Naive thymus-derived CD4-positive, alpha-beta T cell (primary cell): ENCODE results near the gene AGR3. TPM values are rescaled to one million over a fixed set of nuclear protein-coding genes. Genes with fewer than 3 reads are reported as not detected.

Experiments used
- ATAC-seq: fragments of 150-1000 bp; cut with Tn5 transposase; 2 replicates; pipeline ENCODE4 v1.10.0; 2021; ENCODE audit warnings: mild to moderate bottlenecking, moderate library complexity
- CTCF ChIA-PET: fragments of 350-600 bp; sonication (Branson Sonifier 250); formaldehyde crosslinking; loops from one replicate; lab custom pipeline; 2021; ENCODE audit warnings: antibody characterized with exemption; lab: Charles Lee
- POLR2A ChIA-PET: fragments of 350-600 bp; sonication (Branson Sonifier 250); formaldehyde crosslinking; loops from one replicate; lab custom pipeline; 2021; ENCODE audit warnings: antibody characterized with exemption, inconsistent platforms; lab: Charles Lee
- DNase-seq, 9 donors: peaks; one replicate each; pipeline versions ENCODE4 v3.0.0 to v3.0.0-alpha.2; 2020 to 2022; ENCODE audit warnings: mixed read lengths in 1 of 9
- H3K27ac ChIP-seq: one replicate; pipeline ENCODE4 v1.7.0; 2013; ENCODE audit warnings: mild to moderate bottlenecking, low read depth, low read length, moderate library complexity
- H3K27me3 ChIP-seq, 2 donors: one replicate each; pipeline ENCODE4 v1.7.0; 2013; ENCODE audit warnings: low read length in 2 of 2, mild to moderate bottlenecking in 2 of 2, moderate library complexity in 2 of 2; ENCODE audit not compliant: control insufficient read depth in 2 of 2, insufficient read depth in 2 of 2
- H3K36me3 ChIP-seq, 3 experiments: 1 replicate in 2 of 3; 2 replicates in 1 of 3; pipeline ENCODE4 v1.7.0; 2013; ENCODE audit warnings: low read length in 3 of 3, mild to moderate bottlenecking in 3 of 3, moderate library complexity in 1 of 3; ENCODE audit not compliant: insufficient read depth in 3 of 3, control insufficient read depth in 2 of 3
- H3K4me1 ChIP-seq, 2 donors: one replicate each; pipeline ENCODE4 v1.7.0; 2013; ENCODE audit warnings: low read length in 2 of 2, mild to moderate bottlenecking in 2 of 2, moderate library complexity in 1 of 2; ENCODE audit not compliant: control insufficient read depth in 2 of 2, insufficient read depth in 2 of 2
- H3K4me3 ChIP-seq: 2 replicates; pipeline ENCODE4 v1.7.0; 2013; ENCODE audit warnings: mild to moderate bottlenecking, low read length
- H3K9me3 ChIP-seq, 3 experiments: 1 replicate in 2 of 3; 2 replicates in 1 of 3; pipeline ENCODE4 v1.7.0; 2013; ENCODE audit warnings: low read length in 3 of 3; ENCODE audit not compliant: control insufficient read depth in 2 of 3
- H3K27ac Mint-ChIP-seq, 9 donors: one replicate each; pipeline ENCODE4 v1.8.0; 2020 to 2022; ENCODE audit warnings: mixed read lengths in 9 of 9, mild to moderate bottlenecking in 8 of 9, moderate library complexity in 5 of 9, inconsistent platforms in 2 of 9
- H3K27me3 Mint-ChIP-seq, 5 donors: one replicate each; pipeline ENCODE4 v1.8.0; 2021 to 2022; ENCODE audit warnings: mixed read lengths in 5 of 5, mild to moderate bottlenecking in 1 of 5
- H3K36me3 Mint-ChIP-seq, 5 donors: one replicate each; pipeline ENCODE4 v1.8.0; 2020 to 2022; ENCODE audit warnings: mixed read lengths in 5 of 5, mild to moderate bottlenecking in 3 of 5, inconsistent platforms in 1 of 5
- H3K4me1 Mint-ChIP-seq, 7 donors: one replicate each; pipeline ENCODE4 v1.8.0; 2020 to 2022; ENCODE audit warnings: mixed read lengths in 7 of 7, mild to moderate bottlenecking in 3 of 7, inconsistent platforms in 1 of 7
- H3K4me3 Mint-ChIP-seq, 10 donors: one replicate each; pipeline ENCODE4 v1.8.0; 2020 to 2022; ENCODE audit warnings: mild to moderate bottlenecking in 10 of 10, mixed read lengths in 10 of 10, moderate library complexity in 6 of 10, inconsistent platforms in 2 of 10
- H3K9me3 Mint-ChIP-seq, 11 donors: one replicate each; pipeline ENCODE4 v1.8.0; 2020 to 2022; ENCODE audit warnings: mixed read lengths in 11 of 11, mild to moderate bottlenecking in 4 of 11, inconsistent platforms in 1 of 11, moderate library complexity in 1 of 11
- intact Hi-C, 2 donors: fragments of 100-400 bp; cut with micrococcal nuclease; formaldehyde crosslinking; loops; one replicate each; pipeline ENCODE4 v1.15.1; 2023
- polyA plus RNA-seq, 2 donors: library from polyadenylated mRNA; unstranded; fragments of 300-500 nt; fragmentation: Illumina TruSeq; gene quantifications; one replicate each; pipeline ENCODE4 v1.2.3, GENCODE V29; 2021
- total RNA-seq, 6 experiments: library from RNA in 5 of 6; stranded (reverse) in 5 of 6; gene quantifications; 1 replicate in 5 of 6; 2 replicates in 1 of 6; pipeline ENCODE4 v1.2.3 and lab custom pipeline; 2021 to 2026

Gene AGR3
- total RNA-seq (not detected), polyA plus RNA-seq (not detected), total RNA-seq (lab: John Stamatoyannopoulos, UW) (not detected)

DNA sequence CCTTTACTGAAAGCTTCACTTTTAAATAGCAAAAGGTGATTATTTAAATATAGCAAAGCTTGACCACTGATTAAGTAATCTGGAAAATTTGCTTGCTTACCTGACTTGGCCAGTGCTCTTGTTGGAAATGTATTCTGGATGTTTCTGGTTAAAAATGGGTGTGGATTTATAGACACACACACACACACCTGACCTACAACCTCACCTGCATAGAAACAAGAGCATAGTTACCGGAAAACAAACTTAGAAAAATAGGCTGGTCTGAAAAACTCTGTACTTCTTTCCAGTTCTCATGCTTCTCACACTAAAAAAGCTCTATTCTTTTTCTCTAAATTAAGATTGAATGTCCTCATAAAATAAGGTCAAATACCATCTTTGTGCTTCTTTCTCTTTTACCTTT lies at the start of gene AGR3:
TSS of gene AGR3 (minus strand) at position 140 of the 400 bp plus-strand sequence. CDS start 3,365 bp downstream, outside the sequence.
- CTCF ChIA-PET, result no interaction called here

DNA sequence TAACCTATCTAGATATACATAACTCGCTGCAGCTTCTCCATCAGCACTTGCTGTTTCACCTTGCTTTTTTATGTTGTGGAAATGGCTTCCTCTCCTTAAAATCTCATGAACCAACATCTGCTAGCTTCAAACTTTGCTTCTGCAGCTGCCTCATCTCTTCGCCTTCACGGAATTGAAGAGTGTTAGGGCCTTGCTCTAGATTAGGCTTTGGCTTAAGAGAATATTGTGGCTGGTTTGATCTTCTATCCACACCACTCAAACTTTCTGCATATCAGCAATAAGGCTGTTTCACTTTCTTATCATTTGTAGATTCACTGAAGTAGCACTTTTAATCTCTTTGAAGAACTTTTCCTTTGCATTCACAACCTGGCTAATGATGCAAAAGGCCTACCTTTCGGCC lies 49.2 kb upstream of the AGR3 start:
- ATAC-seq, result no peak
- intact Hi-C loops, result loop anchor here (1.0 to 5.0 kb wide), 2 partner anchors 8 to 371 kb away; no protein-coding TSS in a partner anchor

More for the DNA sequence above, at the start of gene AGR3:
- no peak within 1 kb of the TSS for H3K4me3 ChIP-seq
- Mint-ChIP-seq H3K9me3 (no peaks in the 10 kb centered on the region), H3K36me3 (no peaks in the 10 kb centered on the region), H3K4me3 (no peak within 1 kb of the TSS), H3K27me3 (peaks cover 0 to 8% (median 4%) of the 10 kb centered on the region in 5 donors), H3K4me1 (no peaks in the 10 kb centered on the region), H3K27ac (no peak within 1 kb of the TSS)
- H3K4me1 ChIP-seq, result no peaks in the 10 kb centered on the region
- H3K27me3 ChIP-seq, result no peaks in the 10 kb centered on the region
- no peak within 1 kb of the TSS for H3K27ac ChIP-seq
- ATAC-seq (no peak), DNase-seq (no peak)
- H3K36me3 ChIP-seq, result no peaks in the 10 kb centered on the region
- H3K9me3 ChIP-seq, result no peaks in the 10 kb centered on the region
- POLR2A ChIA-PET, result no interaction called here
- intact Hi-C loops, result no loop called here

DNA sequence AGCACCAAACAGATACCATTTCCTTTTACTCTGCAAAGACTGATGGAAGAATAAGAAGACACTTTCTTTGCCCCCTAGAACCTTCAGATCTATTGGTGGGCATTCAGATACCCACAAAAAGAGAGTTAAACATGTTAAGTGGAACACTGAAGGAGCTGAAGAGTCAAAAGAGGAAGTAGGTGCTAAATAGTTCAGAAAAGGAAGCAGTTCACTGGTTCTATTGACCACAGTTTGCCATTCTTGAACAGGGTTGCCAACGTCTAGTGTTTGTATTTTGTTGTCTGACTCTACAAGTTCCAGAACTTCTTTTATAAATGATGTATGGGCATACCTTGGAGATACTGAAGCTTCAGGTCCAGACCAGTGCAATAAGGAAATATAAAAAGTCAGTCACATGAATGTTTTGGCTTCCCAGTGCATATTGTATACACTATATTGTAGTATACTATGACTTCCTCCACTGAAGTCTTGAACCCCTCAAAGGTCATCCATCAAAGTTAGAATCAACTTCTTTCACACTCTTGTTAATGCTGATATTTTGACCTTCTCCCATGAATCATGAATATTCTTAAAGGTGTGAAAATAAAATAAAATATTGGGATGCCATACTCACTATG lies 47.5 kb upstream of the AGR3 start:
- ATAC-seq, result peak; percentile 59
- POLR2A ChIA-PET, result no interaction called here

More for the DNA sequence above, 49.2 kb upstream of the AGR3 start:
- peak overlapping the region in 2 of 9 donors; percentile 15 to 58 for H3K27ac Mint-ChIP-seq
- Histone ChIP-seq H3K36me3 (no peaks in the 10 kb centered on the region), H3K4me1 (peaks cover 0 to 22% of the 10 kb centered on the region in 2 donors), H3K9me3 (no peaks in the 10 kb centered on the region), H3K27ac (no peak overlapping the region), H3K27me3 (no peaks in the 10 kb centered on the region), H3K4me3 (no peak overlapping the region)
- ChIA-PET CTCF (no interaction called here), POLR2A (no interaction called here)
- H3K4me3 Mint-ChIP-seq, result peak overlapping the region in 5 of 10 donors; percentile 2 to 28 (median 13)
- peaks cover 0 to 5% (median 0%) of the 10 kb centered on the region in 5 donors for H3K36me3 Mint-ChIP-seq
- H3K4me1 Mint-ChIP-seq, result peaks cover 6 to 60% (median 47%) of the 10 kb centered on the region in 7 donors
- H3K9me3 Mint-ChIP-seq, result peaks cover 0 to 1% (median 0%) of the 10 kb centered on the region in 11 donors
- peaks cover 0 to 5% (median 3%) of the 10 kb centered on the region in 5 donors for H3K27me3 Mint-ChIP-seq
- DNase-seq, result no peak

DNA sequence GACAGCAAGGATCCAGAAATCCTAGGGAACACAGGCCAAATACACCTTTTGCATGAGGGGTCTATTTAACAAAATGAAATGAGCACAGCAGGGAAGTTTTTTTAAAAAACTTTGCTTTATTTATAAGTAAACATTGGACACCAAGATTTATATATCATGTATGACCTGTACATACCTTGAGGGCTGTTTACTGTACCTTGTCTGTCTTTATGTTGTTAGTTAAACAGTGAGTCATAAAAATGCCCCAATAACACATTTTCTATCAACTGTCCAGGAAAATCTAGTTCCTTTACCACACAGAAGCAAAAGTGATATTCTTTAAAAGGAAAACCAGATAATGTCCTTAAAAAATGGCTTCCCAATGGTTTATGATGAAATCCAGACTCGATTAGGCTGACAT lies 45.1 kb upstream of the AGR3 start:
- intact Hi-C loops, result loop anchor here in 1 of 2 donors (1.0 to 10.0 kb wide), 2 partner anchors 55 to 1008 kb away; no protein-coding TSS in a partner anchor
- no peak for DNase-seq

More for the DNA sequence above, 47.5 kb upstream of the AGR3 start:
- Histone ChIP-seq H3K36me3 (no peaks in the 10 kb centered on the region), H3K27ac (no peak overlapping the region), H3K9me3 (no peaks in the 10 kb centered on the region), H3K4me3 (no peak overlapping the region), H3K27me3 (no peaks in the 10 kb centered on the region), H3K4me1 (peaks cover 0 to 22% of the 10 kb centered on the region in 2 donors)
- CTCF ChIA-PET, result interaction anchor here (0.6 kb wide), 1 partner anchor 819 kb away, joined by 3 read pairs; no protein-coding TSS in a partner anchor
- Mint-ChIP-seq H3K9me3 (no peaks in the 10 kb centered on the region), H3K4me3 (no peak overlapping the region), H3K27ac (peak overlapping the region in 1 of 9 donors; percentile 70), H3K27me3 (peaks cover 0 to 5% (median 3%) of the 10 kb centered on the region in 5 donors), H3K36me3 (peaks cover 0 to 5% (median 0%) of the 10 kb centered on the region in 5 donors), H3K4me1 (peaks cover 6 to 58% (median 41%) of the 10 kb centered on the region in 7 donors)
- no peak for DNase-seq
- intact Hi-C loops, result loop anchor here in 1 of 2 donors (10.0 kb wide), 1 partner anchor 1006 kb away; no protein-coding TSS in a partner anchor

DNA sequence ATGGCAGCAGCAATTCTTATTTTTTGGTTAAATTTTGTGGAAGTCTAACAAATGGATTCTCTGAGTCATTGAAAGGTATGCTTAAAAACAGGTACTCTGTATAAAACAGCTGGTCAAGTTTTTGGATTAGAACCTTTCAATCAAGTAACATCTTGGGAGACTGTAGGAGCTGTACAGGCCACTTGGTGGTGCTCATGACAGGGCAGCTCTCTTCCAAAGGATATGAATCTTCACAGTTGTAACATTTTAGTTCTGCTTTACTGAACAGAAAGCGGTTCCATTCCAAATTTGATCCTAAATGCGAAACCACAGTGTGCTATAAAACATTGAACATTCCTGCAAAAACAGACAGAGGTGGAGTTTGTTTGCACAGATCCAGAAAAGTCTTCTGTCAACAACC lies 44.5 kb upstream of the AGR3 start:
- peaks cover 0 to 12% of the 10 kb centered on the region in 2 donors for H3K4me1 ChIP-seq
- H3K36me3 ChIP-seq, result no peaks in the 10 kb centered on the region
- no peaks in the 10 kb centered on the region for H3K9me3 Mint-ChIP-seq
- DNase-seq, result no peak
- ChIA-PET CTCF (interaction anchor here (1.0 to 1.5 kb wide), 2 partner anchors 8 to 376 kb away, joined by 3 read pairs; no protein-coding TSS in a partner anchor), POLR2A (interaction anchor here (0.6 kb wide), 1 partner anchor 280 kb away, joined by 3 read pairs; no protein-coding TSS in a partner anchor)
- H3K4me3 ChIP-seq, result no peak overlapping the region
- peaks cover 0 to 2% (median 0%) of the 10 kb centered on the region in 5 donors for H3K36me3 Mint-ChIP-seq
- H3K27me3 ChIP-seq, result no peaks in the 10 kb centered on the region
- no peak overlapping the region for H3K27ac ChIP-seq
- intact Hi-C loops, result loop anchor here in 1 of 2 donors (1.0 to 10.0 kb wide), 2 partner anchors 56 to 1009 kb away; no protein-coding TSS in a partner anchor
- H3K27ac Mint-ChIP-seq, result peak overlapping the region in 1 of 9 donors; percentile 44
- peaks cover 6 to 52% (median 32%) of the 10 kb centered on the region in 7 donors for H3K4me1 Mint-ChIP-seq
- H3K9me3 ChIP-seq, result no peaks in the 10 kb centered on the region
- ATAC-seq, result peak; percentile 78
- H3K27me3 Mint-ChIP-seq, result peaks cover 0 to 5% (median 0%) of the 10 kb centered on the region in 5 donors
- H3K4me3 Mint-ChIP-seq, result no peak overlapping the region

More for the DNA sequence above, 45.1 kb upstream of the AGR3 start:
- Histone ChIP-seq H3K27me3 (no peaks in the 10 kb centered on the region), H3K4me1 (peaks cover 0 to 14% of the 10 kb centered on the region in 2 donors), H3K9me3 (no peaks in the 10 kb centered on the region), H3K27ac (no peak overlapping the region), H3K4me3 (no peak overlapping the region), H3K36me3 (no peaks in the 10 kb centered on the region)
- POLR2A ChIA-PET, result no interaction called here
- peaks cover 6 to 55% (median 35%) of the 10 kb centered on the region in 7 donors for H3K4me1 Mint-ChIP-seq
- peaks cover 0 to 3% (median 0%) of the 10 kb centered on the region in 5 donors for H3K36me3 Mint-ChIP-seq
- no peaks in the 10 kb centered on the region for H3K9me3 Mint-ChIP-seq
- H3K4me3 Mint-ChIP-seq, result no peak overlapping the region
- ATAC-seq, result no peak
- no peak overlapping the region for H3K27ac Mint-ChIP-seq
- CTCF ChIA-PET, result interaction anchor here (1.0 to 1.5 kb wide), 2 partner anchors 9 to 376 kb away, joined by 3 read pairs; no protein-coding TSS in a partner anchor
- peaks cover 0 to 5% (median 0%) of the 10 kb centered on the region in 5 donors for H3K27me3 Mint-ChIP-seq

DNA sequence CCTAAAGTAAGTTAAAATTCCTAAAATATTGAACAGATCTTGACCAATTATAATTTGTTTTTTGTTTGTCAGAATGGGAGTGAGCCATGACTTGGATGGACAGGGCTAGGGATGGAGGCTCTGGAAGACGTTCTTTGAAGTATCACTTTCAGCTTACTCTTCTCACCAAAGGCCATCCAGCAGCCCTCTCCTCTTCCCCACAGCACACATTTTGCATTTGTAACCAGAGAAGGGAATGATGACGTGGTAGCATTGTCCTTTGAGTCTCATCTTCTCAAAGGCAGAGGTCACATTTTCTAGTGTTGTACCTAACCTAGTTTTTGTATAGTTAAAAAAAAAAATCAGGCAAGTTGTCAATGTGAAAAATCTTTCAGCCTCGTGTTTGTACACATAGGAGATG lies 43.8 kb upstream of the AGR3 start:
- H3K27ac Mint-ChIP-seq, result peak overlapping the region in 1 of 9 donors; percentile 44
- intact Hi-C loops, result loop anchor here (1.0 to 10.0 kb wide), 3 partner anchors 57 to 1009 kb away; no protein-coding TSS in a partner anchor
- Histone ChIP-seq H3K27ac (no peak overlapping the region), H3K27me3 (no peaks in the 10 kb centered on the region), H3K4me3 (no peak overlapping the region), H3K4me1 (peaks cover 0 to 5% of the 10 kb centered on the region in 2 donors), H3K36me3 (no peaks in the 10 kb centered on the region), H3K9me3 (no peaks in the 10 kb centered on the region)
- POLR2A ChIA-PET, result interaction anchor here (0.6 kb wide), 1 partner anchor 279 kb away, joined by 3 read pairs; no protein-coding TSS in a partner anchor
- no peak overlapping the region for H3K4me3 Mint-ChIP-seq
- CTCF ChIA-PET, result interaction anchor here (1.0 kb wide), 1 partner anchor 377 kb away, joined by 3 read pairs; no protein-coding TSS in a partner anchor
- H3K27me3 Mint-ChIP-seq, result peaks cover 0 to 5% (median 0%) of the 10 kb centered on the region in 5 donors
- DNase-seq (no peak), ATAC-seq (no peak)
- peaks cover 6 to 45% (median 26%) of the 10 kb centered on the region in 7 donors for H3K4me1 Mint-ChIP-seq
- H3K9me3 Mint-ChIP-seq, result no peaks in the 10 kb centered on the region
- no peaks in the 10 kb centered on the region for H3K36me3 Mint-ChIP-seq
